SK-N-SH (cell line): ENCODE results near the gene SV2A. TPM values are rescaled to one million over a fixed set of nuclear protein-coding genes. Genes with fewer than 3 reads are reported as not detected.

Experiments
- CTCF ChIA-PET: fragments of 300-600, 350-600 bp; formaldehyde crosslinking; extraction: SDS; loops from one replicate; lab custom pipeline; 2021; lab: Yijun Ruan, JAX
- POLR2A ChIA-PET: fragments of 350-600 bp; sonication (Branson Sonifier 250); formaldehyde crosslinking; extraction: SDS; loops from one replicate; lab custom pipeline; 2020; ENCODE audit warnings: antibody characterized with exemption, inconsistent platforms; lab: Yijun Ruan, JAX
- DNase-seq: peaks from one replicate; pipeline ENCODE4 v3.0.0; 2012
- H2AFZ ChIP-seq: fragments of 200-600 bp; sonication (generic); 2 replicates; pipeline ENCODE4 v1.8.1; 2016; ENCODE audit warnings: antibody characterized with exemption, mild to moderate bottlenecking, low read depth
- H3F3A ChIP-seq: fragments of 200-600 bp; sonication (generic); replicated peaks from 2 replicates; pipeline ENCODE3; 2016; ENCODE audit warnings: antibody characterized with exemption, mild to moderate bottlenecking; ENCODE audit not compliant: insufficient read depth
- H3K27ac ChIP-seq, 2 experiments: fragments of 200-500 bp in 1 of 2; fragments of 200-600 bp in 1 of 2; sonication (Bioruptor generic) in 1 of 2; sonication (generic), shearing (Covaris generic) in 1 of 2; 2 replicates each; pipeline versions ENCODE4 v1.5.1 to v1.6.1; 2014 to 2016; ENCODE audit warnings: low read depth in 2 of 2, inconsistent platforms in 1 of 2, low read length in 1 of 2, mild to moderate bottlenecking in 1 of 2, mixed read lengths in 1 of 2
- H3K27me3 ChIP-seq: fragments of 200-600 bp; sonication (generic), shearing (Covaris generic); 2 replicates; pipeline ENCODE4 v1.6.1; 2016; ENCODE audit warnings: mixed run types; ENCODE audit not compliant: insufficient read depth
- H3K36me3 ChIP-seq, 2 experiments: fragments of 200-500 bp in 1 of 2; fragments of 200-600 bp in 1 of 2; sonication (Bioruptor generic) in 1 of 2; sonication (generic) in 1 of 2; replicated peaks in 1 of 2; 2 replicates each; pipeline versions ENCODE3 to v1.5.1; 2014 to 2016; ENCODE audit warnings: low read length in 1 of 2, mild to moderate bottlenecking in 1 of 2; ENCODE audit not compliant: insufficient read depth in 2 of 2, control insufficient read depth in 1 of 2
- H3K4me1 ChIP-seq, 2 experiments: fragments of 200-500 bp in 1 of 2; fragments of 200-600 bp in 1 of 2; sonication (Bioruptor generic) in 1 of 2; sonication (generic), shearing (Covaris generic) in 1 of 2; 2 replicates each; pipeline versions ENCODE4 v1.5.1 to v1.6.1; 2014 to 2016; ENCODE audit warnings: low read depth in 1 of 2, low read length in 1 of 2, mixed run types in 1 of 2; ENCODE audit not compliant: insufficient read depth in 2 of 2, control insufficient read depth in 1 of 2
- H3K4me2 ChIP-seq: fragments of 200-600 bp; sonication (generic), shearing (Covaris generic); 2 replicates; pipeline ENCODE4 v1.6.1; 2017; ENCODE audit warnings: mixed run types
- H3K4me3 ChIP-seq, 2 experiments: fragments of 200-500 bp in 1 of 2; fragments of 200-600 bp in 1 of 2; sonication (Bioruptor generic) in 1 of 2; sonication (generic), shearing (Covaris generic) in 1 of 2; 2 replicates each; pipeline versions ENCODE4 v1.5.1 to v1.8.1; 2014 to 2016; ENCODE audit warnings: low read depth in 2 of 2, inconsistent platforms in 1 of 2, low read length in 1 of 2, mild to moderate bottlenecking in 1 of 2, mixed read lengths in 1 of 2, moderate library complexity in 1 of 2
- H3K79me2 ChIP-seq: fragments of 200-600 bp; sonication (generic); 2 replicates; pipeline ENCODE4 v1.8.1; 2017; ENCODE audit warnings: mild to moderate bottlenecking; ENCODE audit not compliant: insufficient read depth
- H3K9ac ChIP-seq: fragments of 200-600 bp; sonication (generic); 2 replicates; pipeline ENCODE4 v1.6.1; 2017; ENCODE audit warnings: mixed run types
- H3K9me2 ChIP-seq: fragments of 200-600 bp; sonication (generic); 2 replicates; pipeline ENCODE4 v1.6.1; 2017; ENCODE audit warnings: mixed run types
- H3K9me3 ChIP-seq: fragments of 200-600 bp; sonication (generic); 2 replicates; pipeline ENCODE4 v1.6.1; 2017; ENCODE audit warnings: mixed run types, mild to moderate bottlenecking, moderate library complexity
- H4K20me1 ChIP-seq: fragments of 200-600 bp; sonication (generic); 2 replicates; pipeline ENCODE4 v1.6.1; 2017; ENCODE audit warnings: mild to moderate bottlenecking, mixed run types; ENCODE audit not compliant: insufficient read depth
- EP300 ChIP-seq, 2 experiments: IDR thresholded peaks; 2 replicates each; pipeline versions ENCODE4 v1.4.0 to v1.6.1; 2012; ENCODE audit warnings: borderline replicate concordance in 1 of 2, low read depth in 1 of 2, low read length in 1 of 2
- FOXJ3 ChIP-seq: sonication (generic); formaldehyde crosslinking; IDR thresholded peaks from 2 replicates; pipeline ENCODE4 v1.5.1; 2020; ENCODE audit warnings: mild to moderate bottlenecking, missing genetic modification reagents
- FOXM1 ChIP-seq: IDR thresholded peaks from 2 replicates; pipeline ENCODE4 v1.4.0; 2012; ENCODE audit warnings: low read depth, mild to moderate bottlenecking
- GATA2 ChIP-seq: sonication (generic); formaldehyde crosslinking; IDR thresholded peaks from 2 replicates; pipeline ENCODE4 v1.5.0; 2020; ENCODE audit warnings: mild to moderate bottlenecking, missing genetic modification reagents
- JUND ChIP-seq: IDR thresholded peaks from 2 replicates; pipeline ENCODE4 v1.4.0; 2012
- MAX ChIP-seq: IDR thresholded peaks from 2 replicates; pipeline ENCODE4 v1.4.0; 2012; ENCODE audit warnings: low read depth
- NFIC ChIP-seq: IDR thresholded peaks from 2 replicates; pipeline ENCODE4 v1.4.0; 2012; ENCODE audit warnings: borderline replicate concordance
- NRF1 ChIP-seq: IDR thresholded peaks from 2 replicates; pipeline ENCODE4 v1.6.1; 2012; ENCODE audit warnings: low read depth, mild to moderate bottlenecking, low read length
- PBX3 ChIP-seq: IDR thresholded peaks from 2 replicates; pipeline ENCODE4; 2012
- RAD21 ChIP-seq: IDR thresholded peaks from 2 replicates; pipeline ENCODE4 v1.6.1; 2012; ENCODE audit warnings: mild to moderate bottlenecking, low read length
- RCOR1 ChIP-seq: fragments of 150-350 bp; IDR thresholded peaks from 2 replicates; pipeline ENCODE4 v1.6.1; 2017; ENCODE audit warnings: antibody characterized with exemption, low read length
- REST ChIP-seq: IDR thresholded peaks from 2 replicates; pipeline ENCODE4 v1.6.1; 2012; ENCODE audit warnings: mild to moderate bottlenecking, low read depth, low read length, moderate library complexity
- SIN3A ChIP-seq: IDR thresholded peaks from 2 replicates; pipeline ENCODE4 v1.6.1; 2012; ENCODE audit warnings: low read depth, mild to moderate bottlenecking, low read length, moderate library complexity, borderline replicate concordance
- TAF1 ChIP-seq: IDR thresholded peaks from 2 replicates; pipeline ENCODE4 v1.6.1; 2012; ENCODE audit warnings: low read depth, mild to moderate bottlenecking, low read length, moderate library complexity, borderline replicate concordance
- USF2 ChIP-seq: fragments of 150-350 bp; IDR thresholded peaks from 2 replicates; pipeline ENCODE4 v1.6.1; 2017; ENCODE audit warnings: antibody characterized with exemption, low read length, low read depth, borderline replicate concordance
- YY1 ChIP-seq: IDR thresholded peaks from 2 replicates; pipeline ENCODE4 v1.4.0; 2012; ENCODE audit warnings: low read depth, mild to moderate bottlenecking
- WGBS: methylation state at CpG from one replicate; pipeline ENCODE4 v1.1.6; 2017; ENCODE audit warnings: low lambda C conversion rate; 5-methylcytosine and 5-hydroxymethylcytosine counted together
- polyA plus RNA-seq, 3 experiments: library from polyadenylated mRNA; depleted of rRNA; stranded (reverse); fragments of >200 nt; gene quantifications; 2 replicates each; pipeline ENCODE4 v1.2.3, GENCODE V29; 2012

Gene SV2A
- polyA plus RNA-seq, 1 of the 3 experiments (the other 2 are of a cell fraction), result 22.7 TPM

- H3K27me3 ChIP-seq, result no peaks in the 10 kb centered on the region
- CTCF ChIA-PET, result interaction anchor here (0.7 kb wide), 1 partner anchor 124 kb away, joined by 3 read pairs; no protein-coding TSS in a partner anchor
- H4K20me1 ChIP-seq, result peaks cover 20% of the 10 kb centered on the region; the same call in 1 of the 2 replicates
- H3F3A ChIP-seq, result peaks cover 39% of the 10 kb centered on the region
- peaks cover 30% of the 10 kb centered on the region for H3K79me2 ChIP-seq
- H2AFZ ChIP-seq, result no peak overlapping the region
- H3K4me3 ChIP-seq, result peak overlapping the region; percentile 73 to 88; a peak in 2 of 4 replicates
- H3K4me2 ChIP-seq, result peak overlapping the region; percentile 72
- peaks cover 8 to 19% of the 10 kb centered on the region in 2 experiments; a peak in 3 of 4 replicates for H3K4me1 ChIP-seq
- no peak for TF ChIP-seq RCOR1
- no peak for TF ChIP-seq MAX
- TF ChIP-seq NFIC, result no peak
- TF ChIP-seq FOXM1, result no peak
- no peak for TF ChIP-seq REST
- TF ChIP-seq GATA2 (CRISPR knock-in tag), result no peak
- TF ChIP-seq JUND, result no peak
- no peak for TF ChIP-seq TAF1
- TF ChIP-seq USF2, result no peak
- no peak for TF ChIP-seq PBX3
- TF ChIP-seq FOXJ3 (CRISPR knock-in tag), result no peak
- no peak for TF ChIP-seq RAD21
- no peak for TF ChIP-seq NRF1
- TF ChIP-seq YY1, result no peak
- no peak for TF ChIP-seq EP300 (IDR thresholded peaks at IDR 0.05; ENCODE audit: borderline replicate concordance in 1 of 2, low read depth in 1 of 2, low read length in 1 of 2)
- no peak for TF ChIP-seq SIN3A
- WGBS, result 80% methylated on average over 3 of the region's 3 CpGs
- no peak for DNase-seq
- no peaks in the 10 kb centered on the region for H3K9me2 ChIP-seq
- peak overlapping the region; percentile 95; the same call in 1 of the 2 replicates for H3K9ac ChIP-seq
- POLR2A ChIA-PET, result no interaction called here
- no peaks in the 10 kb centered on the region for H3K36me3 ChIP-seq
- no peaks in the 10 kb centered on the region for H3K9me3 ChIP-seq
- H3K27ac ChIP-seq, result peak overlapping the region; percentile 97 to 98; a peak in 3 of 4 replicates
These were observed 33.9 kb downstream of the SV2A start for GRCh38 chr1:149883598-149884247.
